Fibroblast of lung (primary cell): ENCODE data around the gene ATG9A. TPM values are rescaled to one million over a fixed set of nuclear protein-coding genes. Genes with fewer than 3 reads are reported as not detected.
"Not testable (repeated sequence)": the region's sequence is repeated elsewhere in the genome, so short reads cannot be mapped to it uniquely, and the experiment has no call there.

ENCODE experiments used
- DNase-seq, 2 donors: peaks; one replicate each; pipeline versions ENCODE4 v3.0.0 to v3.0.0-alpha.2; 2010; ENCODE audit warnings: low read depth in 2 of 2
- H2AFZ ChIP-seq: 2 replicates; pipeline ENCODE4 v1.5.1; 2012; ENCODE audit warnings: low read length, control low read depth, inconsistent platforms
- H3K27ac ChIP-seq: 2 replicates; pipeline ENCODE4 v1.5.1; 2011; ENCODE audit warnings: low read length, control low read depth; ENCODE audit not compliant: insufficient read depth
- H3K27me3 ChIP-seq: 2 replicates; pipeline ENCODE4 v1.5.1; 2011; ENCODE audit warnings: mild to moderate bottlenecking, low read length; ENCODE audit not compliant: control insufficient read depth, insufficient read depth
- H3K36me3 ChIP-seq: 2 replicates; pipeline ENCODE4 v1.5.1; 2011; ENCODE audit warnings: low read length; ENCODE audit not compliant: control insufficient read depth, insufficient read depth
- H3K4me1 ChIP-seq: 2 replicates; pipeline ENCODE4 v1.5.1; 2011; ENCODE audit warnings: low read length; ENCODE audit not compliant: control insufficient read depth, insufficient read depth; ENCODE audit errors: extremely low read depth
- H3K4me2 ChIP-seq: 2 replicates; pipeline ENCODE4 v1.5.1; 2011; ENCODE audit warnings: low read length, control low read depth; ENCODE audit not compliant: insufficient read depth; ENCODE audit errors: extremely low read depth
- H3K4me3 ChIP-seq, 4 experiments: fragments of 200-600 bp in 1 of 4; sonication (generic) in 1 of 4; replicated peaks in 1 of 4; 2 replicates each; pipeline ENCODE4 v1.5.1; 2011 to 2016; ENCODE audit warnings: low read length in 4 of 4, low read depth in 3 of 4, mild to moderate bottlenecking in 3 of 4, control low read depth in 2 of 4, inconsistent platforms in 1 of 4, mixed read lengths in 1 of 4; ENCODE audit not compliant: insufficient read depth in 1 of 4; ENCODE audit errors: control extremely low read depth in 1 of 4
- H3K79me2 ChIP-seq: 2 replicates; pipeline ENCODE4 v1.5.1; 2012; ENCODE audit warnings: mild to moderate bottlenecking, low read length, inconsistent platforms; ENCODE audit not compliant: control insufficient read depth, insufficient read depth
- H3K9ac ChIP-seq: 2 replicates; pipeline ENCODE4 v1.5.1; 2011; ENCODE audit warnings: mild to moderate bottlenecking, low read length, control low read depth; ENCODE audit not compliant: insufficient read depth
- H3K9me3 ChIP-seq: 2 replicates; pipeline ENCODE4 v1.5.1; 2012; ENCODE audit warnings: low read depth, low read length; ENCODE audit not compliant: control insufficient read depth, insufficient read depth
- H4K20me1 ChIP-seq: 2 replicates; pipeline ENCODE4 v1.5.1; 2011; ENCODE audit warnings: low read length; ENCODE audit not compliant: control insufficient read depth, insufficient read depth; ENCODE audit errors: extremely low read depth
- EZH2 ChIP-seq: IDR thresholded peaks from 2 replicates; pipeline ENCODE4 v1.5.1; 2012; ENCODE audit warnings: low read length, control low read depth, mild to moderate bottlenecking; ENCODE audit errors: missing control alignments
- polyA plus RNA-seq, 2 donors: library from polyadenylated mRNA; depleted of rRNA in 1 of 2; stranded (reverse) in 1 of 2; unstranded in 1 of 2; fragments of >200 nt; gene quantifications; 2 replicates each; pipeline ENCODE4 v1.2.1, GENCODE V29; 2011 to 2012; ENCODE audit warnings: missing spikeins in 1 of 2
- total RNA-seq: library from RNA; depleted of rRNA; stranded (reverse); fragments of >200 nt; gene quantifications from 2 replicates; pipeline ENCODE4 v1.2.1, GENCODE V29; 2014
- TF ChIP-seq, protein P1 (sequence below), 2 donors: IDR thresholded peaks in 1 of 2; conservative IDR thresholded peaks in 1 of 2; 1 replicate in 1 of 2; 2 replicates in 1 of 2; pipeline ENCODE4 v1.5.1; 2011 to 2012; ENCODE audit warnings: low read length in 2 of 2, control low read depth in 1 of 2, inconsistent platforms in 1 of 2, low read depth in 1 of 2, mild to moderate bottlenecking in 1 of 2

Gene ATG9A
- total and polyA plus RNA-seq, 2 donors (not counting 1 experiment from before 2014, with no cell fraction given) = 47.2 to 68.2 TPM

- H3K27me3 ChIP-seq = peaks cover 18% of the 10 kb centered on the region
- no peaks in the 10 kb centered on the region for H3K4me1 ChIP-seq
- H4K20me1 ChIP-seq = no peaks in the 10 kb centered on the region
- no peaks in the 10 kb centered on the region for H3K36me3 ChIP-seq
- TF ChIP-seq, protein P1, sequence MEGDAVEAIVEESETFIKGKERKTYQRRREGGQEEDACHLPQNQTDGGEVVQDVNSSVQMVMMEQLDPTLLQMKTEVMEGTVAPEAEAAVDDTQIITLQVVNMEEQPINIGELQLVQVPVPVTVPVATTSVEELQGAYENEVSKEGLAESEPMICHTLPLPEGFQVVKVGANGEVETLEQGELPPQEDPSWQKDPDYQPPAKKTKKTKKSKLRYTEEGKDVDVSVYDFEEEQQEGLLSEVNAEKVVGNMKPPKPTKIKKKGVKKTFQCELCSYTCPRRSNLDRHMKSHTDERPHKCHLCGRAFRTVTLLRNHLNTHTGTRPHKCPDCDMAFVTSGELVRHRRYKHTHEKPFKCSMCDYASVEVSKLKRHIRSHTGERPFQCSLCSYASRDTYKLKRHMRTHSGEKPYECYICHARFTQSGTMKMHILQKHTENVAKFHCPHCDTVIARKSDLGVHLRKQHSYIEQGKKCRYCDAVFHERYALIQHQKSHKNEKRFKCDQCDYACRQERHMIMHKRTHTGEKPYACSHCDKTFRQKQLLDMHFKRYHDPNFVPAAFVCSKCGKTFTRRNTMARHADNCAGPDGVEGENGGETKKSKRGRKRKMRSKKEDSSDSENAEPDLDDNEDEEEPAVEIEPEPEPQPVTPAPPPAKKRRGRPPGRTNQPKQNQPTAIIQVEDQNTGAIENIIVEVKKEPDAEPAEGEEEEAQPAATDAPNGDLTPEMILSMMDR (conservative IDR thresholded peaks at IDR 0.05 in 1 of 2, IDR thresholded peaks at IDR 0.05 in 1 of 2; ENCODE audit: low read depth in 1 of 2, low read length in 2 of 2) = no peak
- no peak for TF ChIP-seq EZH2
- no peak overlapping the region for H3K4me2 ChIP-seq
- H3K4me3 ChIP-seq = no peak overlapping the region
- DNase-seq = no peak
- no peak overlapping the region for H3K9ac ChIP-seq
- H3K9me3 ChIP-seq = no peaks in the 10 kb centered on the region
- H2AFZ ChIP-seq = no peak overlapping the region
- no peaks in the 10 kb centered on the region for H3K79me2 ChIP-seq
- H3K27ac ChIP-seq = no peak overlapping the region
Observed at GRCh38 chr2:219266886-219267285, 37.5 kb upstream of the ATG9A start.

- Histone ChIP-seq H3K9ac (no peak overlapping the region), H2AFZ (no peak overlapping the region), H3K4me1 (no peaks in the 10 kb centered on the region), H3K27me3 (peaks cover 17% of the 10 kb centered on the region), H3K9me3 (no peaks in the 10 kb centered on the region), H4K20me1 (no peaks in the 10 kb centered on the region), H3K4me2 (no peak overlapping the region), H3K36me3 (no peaks in the 10 kb centered on the region), H3K79me2 (no peaks in the 10 kb centered on the region), H3K27ac (no peak overlapping the region), H3K4me3 (no peak overlapping the region)
- DNase-seq = no peak
- TF ChIP-seq EZH2 = no peak
Observed at GRCh38 chr2:219266232-219266631, 36.8 kb upstream of the ATG9A start.

DNA sequence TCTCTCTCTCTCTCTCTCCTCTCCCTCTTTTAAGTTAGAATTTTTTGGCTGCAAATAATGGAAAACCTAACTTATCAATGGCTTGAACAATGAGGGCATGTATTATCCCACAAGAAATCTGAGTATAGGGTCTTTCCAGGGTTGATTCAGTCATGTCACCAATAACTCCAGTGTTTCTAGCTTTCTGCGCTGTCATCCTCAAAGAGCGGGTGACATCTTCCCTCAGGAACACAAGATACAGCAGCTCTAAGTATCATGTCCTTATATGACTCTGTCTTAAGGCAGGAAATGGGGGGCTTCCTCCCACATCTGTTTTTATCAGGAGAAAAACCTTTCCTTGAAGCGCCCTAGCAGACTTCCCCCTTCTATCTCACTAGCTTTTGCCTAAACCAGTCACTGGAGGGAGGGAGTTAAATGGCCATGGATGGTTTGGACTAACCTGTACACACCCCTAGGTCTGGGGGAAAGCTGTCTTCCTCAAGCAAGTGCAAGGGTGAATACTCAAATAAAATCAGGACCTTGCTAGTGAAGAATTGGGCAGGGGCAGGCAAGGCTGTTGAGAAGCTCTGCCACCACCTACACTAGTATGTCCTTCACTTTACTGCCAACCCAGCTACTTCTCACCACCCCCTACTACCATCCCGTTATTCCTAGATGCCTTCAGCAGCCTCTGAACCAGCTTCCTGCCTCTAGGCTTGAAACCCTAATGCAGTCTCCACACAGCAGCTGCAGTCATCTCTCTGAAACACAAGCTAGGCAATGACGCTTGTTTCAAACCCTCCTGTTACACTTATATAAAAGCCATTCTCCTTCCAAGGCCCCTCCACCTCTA, 31.8 kb upstream of the ATG9A start:
- TF ChIP-seq EZH2 = no peak
- TF ChIP-seq, protein P1 (conservative IDR thresholded peaks at IDR 0.05 in 1 of 2, IDR thresholded peaks at IDR 0.05 in 1 of 2; ENCODE audit: low read depth in 1 of 2, low read length in 2 of 2) = no peak
- no peak overlapping the region for H3K9ac ChIP-seq
- peaks cover 12% of the 10 kb centered on the region for H3K27me3 ChIP-seq
- H4K20me1 ChIP-seq = no peaks in the 10 kb centered on the region
- no peak overlapping the region for H3K4me3 ChIP-seq
- H3K4me2 ChIP-seq = no peak overlapping the region
- H3K36me3 ChIP-seq = no peaks in the 10 kb centered on the region
- no peak for DNase-seq
- no peak overlapping the region for H3K27ac ChIP-seq
- H3K4me1 ChIP-seq = no peaks in the 10 kb centered on the region
- no peak overlapping the region for H2AFZ ChIP-seq
- H3K79me2 ChIP-seq = no peaks in the 10 kb centered on the region
- H3K9me3 ChIP-seq = no peaks in the 10 kb centered on the region

- H3K27me3 ChIP-seq = peaks cover 17% of the 10 kb centered on the region
- H2AFZ ChIP-seq, H3K4me3 ChIP-seq, H3K36me3 ChIP-seq, H3K4me2 ChIP-seq, H3K27ac ChIP-seq, H3K9me3 ChIP-seq, H3K79me2 ChIP-seq, H3K4me1 ChIP-seq, H3K9ac ChIP-seq, H4K20me1 ChIP-seq, DNase-seq: not testable (repeated sequence)
Observed at GRCh38 chr2:219258942-219259341, 29.5 kb upstream of the ATG9A start.
